Endothelial cell of umbilical vein (primary cell): ENCODE results near the gene TGFA. TPM values are rescaled to one million over a fixed set of nuclear protein-coding genes. Genes with fewer than 3 reads are reported as not detected.

Source experiments
- BruUV-seq: library from RNA; stranded (reverse); fragments of 400-500 nt; replicated peaks from 2 replicates; lab custom pipeline; 2021; lab: Mats Ljungman, UMichigan
- CTCF ChIA-PET: fragments of 300-600, 350-600 bp; sonication (Branson Sonifier 250); formaldehyde crosslinking; loops from one replicate; lab custom pipeline; 2021; ENCODE audit warnings: antibody characterized with exemption, inconsistent platforms; lab: Charles Lee
- POLR2A ChIA-PET: fragments of 300-600, 350-600 bp; sonication (Branson Sonifier 250); formaldehyde crosslinking; loops from one replicate; lab custom pipeline; 2021; ENCODE audit warnings: antibody characterized with exemption, inconsistent platforms; lab: Charles Lee
- DNase-seq: peaks from one replicate; pipeline ENCODE4 v3.0.0-alpha.2; 2011; ENCODE audit warnings: low read depth, low spot score
- FAIRE-seq: peaks from 2 replicates; lab custom pipeline; 2011; peaks lifted over from hg19 to GRCh38; lab: Jason Lieb, UNC
- H2AFZ ChIP-seq: 2 replicates; pipeline ENCODE4 v1.6.0; 2012; ENCODE audit warnings: low read depth, low read length, control low read depth, inconsistent platforms
- H3K27ac ChIP-seq: 2 replicates; pipeline ENCODE4 v1.5.1; 2011; ENCODE audit warnings: low read depth, mild to moderate bottlenecking, control low read depth, low read length, moderate library complexity; ENCODE audit not compliant: insufficient read depth
- H3K27me3 ChIP-seq, 2 experiments: 2 replicates each; pipeline versions ENCODE4 v1.6.0 to v1.6.1; 2011; ENCODE audit warnings: low read length in 2 of 2, mixed read lengths in 1 of 2; ENCODE audit not compliant: control insufficient read depth in 2 of 2, insufficient read depth in 2 of 2
- H3K36me3 ChIP-seq, 2 experiments: 2 replicates in 1 of 2; 3 replicates in 1 of 2; pipeline ENCODE4 v1.5.1; 2011; ENCODE audit warnings: low read length in 2 of 2, mild to moderate bottlenecking in 1 of 2, moderate library complexity in 1 of 2; ENCODE audit not compliant: control insufficient read depth in 2 of 2, insufficient read depth in 2 of 2; ENCODE audit errors: extremely low read depth in 1 of 2
- H3K4me1 ChIP-seq: 3 replicates; pipeline ENCODE4 v1.5.1; 2011; ENCODE audit warnings: mild to moderate bottlenecking, low read length; ENCODE audit not compliant: control insufficient read depth, insufficient read depth; ENCODE audit errors: extremely low read depth
- H3K4me2 ChIP-seq: 2 replicates; pipeline ENCODE4 v1.6.1; 2011; ENCODE audit warnings: low read length, control low read depth, mixed read lengths; ENCODE audit not compliant: insufficient read depth
- H3K4me3 ChIP-seq, 3 experiments: fragments of 200-600 bp in 1 of 3; sonication (generic), shearing (Covaris generic) in 1 of 3; replicated peaks in 1 of 3; 2 replicates each; pipeline ENCODE4 v1.5.1; 2011 to 2016; ENCODE audit warnings: control low read depth in 3 of 3, low read length in 3 of 3, mild to moderate bottlenecking in 2 of 3, inconsistent platforms in 1 of 3, low read depth in 1 of 3, moderate library complexity in 1 of 3; ENCODE audit not compliant: insufficient read depth in 1 of 3
- H3K79me2 ChIP-seq: 2 replicates; pipeline ENCODE4 v1.6.0; 2012; ENCODE audit warnings: low read length, inconsistent platforms; ENCODE audit not compliant: control insufficient read depth, insufficient read depth
- H3K9ac ChIP-seq: replicated peaks from 2 replicates; pipeline ENCODE3; 2011; ENCODE audit warnings: low read length, control low read depth; ENCODE audit not compliant: insufficient read depth; ENCODE audit errors: extremely low read depth
- H3K9me1 ChIP-seq: replicated peaks from 3 replicates; pipeline ENCODE4 v1.6.0; 2011; ENCODE audit warnings: mild to moderate bottlenecking, low read length; ENCODE audit not compliant: control insufficient read depth, insufficient read depth; ENCODE audit errors: extremely low read depth
- H3K9me3 ChIP-seq: replicated peaks from 2 replicates; pipeline ENCODE4 v1.5.1; 2012; ENCODE audit warnings: low read length, inconsistent platforms; ENCODE audit not compliant: control insufficient read depth, insufficient read depth
- H4K20me1 ChIP-seq: replicated peaks from 2 replicates; pipeline ENCODE3; 2011; ENCODE audit warnings: mild to moderate bottlenecking, low read length; ENCODE audit not compliant: control insufficient read depth, insufficient read depth; ENCODE audit errors: extremely low read depth
- CTCF ChIP-seq, 2 donors: IDR thresholded peaks; 1 replicate in 1 of 2; 2 replicates in 1 of 2; pipeline ENCODE4 v1.5.1; 2011; ENCODE audit warnings: low read length in 2 of 2, mild to moderate bottlenecking in 2 of 2, moderate library complexity in 2 of 2, control low read depth in 1 of 2, inconsistent platforms in 1 of 2, low read depth in 1 of 2; ENCODE audit not compliant: insufficient read depth in 1 of 2; ENCODE audit errors: extremely low read depth in 1 of 2
- EZH2 ChIP-seq: IDR thresholded peaks from 2 replicates; pipeline ENCODE4 v1.6.1; 2012; ENCODE audit warnings: borderline replicate concordance, low read depth, mild to moderate bottlenecking, moderate library complexity, low read length, inconsistent platforms; ENCODE audit not compliant: severe bottlenecking
- FOS ChIP-seq: IDR thresholded peaks from 2 replicates; pipeline ENCODE4 v1.6.1; 2011; ENCODE audit warnings: mild to moderate bottlenecking, low read length, moderate library complexity, borderline replicate concordance; ENCODE audit not compliant: insufficient read depth
- GATA2 ChIP-seq: IDR thresholded peaks from 2 replicates; pipeline ENCODE4 v1.7.0; 2011; ENCODE audit warnings: low read depth, mild to moderate bottlenecking, moderate library complexity, mixed read lengths, low read length; ENCODE audit not compliant: insufficient read length, insufficient read depth
- JUN ChIP-seq: IDR thresholded peaks from 2 replicates; pipeline ENCODE4 v1.6.1; 2011; ENCODE audit warnings: borderline replicate concordance, low read depth; ENCODE audit not compliant: insufficient read length, insufficient read depth
- MAX ChIP-seq: IDR thresholded peaks from 2 replicates; pipeline ENCODE4 v1.6.1; 2011; ENCODE audit not compliant: insufficient read depth, insufficient read length
- MYC ChIP-seq: IDR thresholded peaks from one replicate; pipeline ENCODE4 v1.6.1; 2011; ENCODE audit warnings: mild to moderate bottlenecking, low read depth, low read length
- POLR2A ChIP-seq: IDR thresholded peaks from 2 replicates; pipeline ENCODE4 v1.6.1; 2012; ENCODE audit warnings: low read depth, mild to moderate bottlenecking, control low read depth, low read length
- POLR2AphosphoS5 ChIP-seq: IDR thresholded peaks from 2 replicates; pipeline ENCODE4 v1.6.1; 2012; ENCODE audit warnings: low read depth, mild to moderate bottlenecking, control low read depth, low read length, moderate library complexity; ENCODE audit not compliant: insufficient read depth
- dilution Hi-C: fragments of 300-500 bp; cut with MboI; formaldehyde crosslinking; loops from one replicate; pipeline ENCODE4 v1.15.0; 2019; ENCODE audit warnings: low sequenced_read_pairs; ENCODE audit not compliant: extremely low pct_ligation_motif_present
- intact Hi-C: fragments of 100-400 bp; cut with micrococcal nuclease; formaldehyde crosslinking; loops from one replicate; pipeline ENCODE4 v1.10.0; 2022
- polyA plus RNA-seq, 4 experiments: library from polyadenylated mRNA; depleted of rRNA in 3 of 4; stranded (reverse) in 3 of 4; unstranded in 1 of 4; fragments of >200 nt; gene quantifications; 2 replicates each; pipeline versions ENCODE4 v1.2.1 to v1.2.3, GENCODE V29; 2011 to 2012; ENCODE audit warnings: missing spikeins in 1 of 4
- total RNA-seq: library from RNA; stranded (reverse); gene quantifications from 2 replicates; pipeline ENCODE4 v1.2.3, GENCODE V29; 2021

TGFA gene
- total and polyA plus RNA-seq, 2 donors (not counting 3 experiments of a cell fraction or from before 2014, with no cell fraction given), result 0.22 to 0.32 TPM

- FAIRE-seq, result no peak
- Histone ChIP-seq H2AFZ (no peak overlapping the region), H3K27ac (no peak overlapping the region), H3K27me3 (peaks cover under 1 to 15% of the 10 kb centered on the region in 2 experiments), H3K9me3 (no peaks in the 10 kb centered on the region), H3K36me3 (no peaks in the 10 kb centered on the region), H3K4me2 (no peak overlapping the region), H3K79me2 (no peaks in the 10 kb centered on the region), H3K9ac (no peak overlapping the region), H3K4me3 (no peak overlapping the region), H4K20me1 (no peaks in the 10 kb centered on the region), H3K9me1 (no peaks in the 10 kb centered on the region), H3K4me1 (no peaks in the 10 kb centered on the region)
- no peak for TF ChIP-seq JUN
- no peak for TF ChIP-seq CTCF (IDR thresholded peaks at IDR 0.05; ENCODE audit: extremely low read depth in 1 of 2, insufficient read depth in 1 of 2, low read depth in 1 of 2, low read length in 2 of 2)
- TF ChIP-seq EZH2, result no peak
- no peak for TF ChIP-seq FOS
- no peak for TF ChIP-seq MAX
- TF ChIP-seq MYC, result no peak
- no peak for TF ChIP-seq POLR2AphosphoS5
- TF ChIP-seq POLR2A, result no peak
- no peak for TF ChIP-seq GATA2
- ChIA-PET CTCF (no interaction called here), POLR2A (no interaction called here)
- DNase-seq, result no peak
- intact Hi-C loops, result no loop called here
- dilution Hi-C loops, result no loop called here
- no TSS peak for BruUV-seq
Measured at GRCh38 chr2:70431716-70432347, 121.8 kb downstream of the TGFA start.
